ENCODE results near the gene RAB5B. TPM values are rescaled to one million over a fixed set of nuclear protein-coding genes. Genes with fewer than 3 reads are reported as not detected.

The RAB5B gene
- total RNA-seq, 4 donors from 2014 or later, result 75.5 to 84.9 (median 81.8) TPM

DNA sequence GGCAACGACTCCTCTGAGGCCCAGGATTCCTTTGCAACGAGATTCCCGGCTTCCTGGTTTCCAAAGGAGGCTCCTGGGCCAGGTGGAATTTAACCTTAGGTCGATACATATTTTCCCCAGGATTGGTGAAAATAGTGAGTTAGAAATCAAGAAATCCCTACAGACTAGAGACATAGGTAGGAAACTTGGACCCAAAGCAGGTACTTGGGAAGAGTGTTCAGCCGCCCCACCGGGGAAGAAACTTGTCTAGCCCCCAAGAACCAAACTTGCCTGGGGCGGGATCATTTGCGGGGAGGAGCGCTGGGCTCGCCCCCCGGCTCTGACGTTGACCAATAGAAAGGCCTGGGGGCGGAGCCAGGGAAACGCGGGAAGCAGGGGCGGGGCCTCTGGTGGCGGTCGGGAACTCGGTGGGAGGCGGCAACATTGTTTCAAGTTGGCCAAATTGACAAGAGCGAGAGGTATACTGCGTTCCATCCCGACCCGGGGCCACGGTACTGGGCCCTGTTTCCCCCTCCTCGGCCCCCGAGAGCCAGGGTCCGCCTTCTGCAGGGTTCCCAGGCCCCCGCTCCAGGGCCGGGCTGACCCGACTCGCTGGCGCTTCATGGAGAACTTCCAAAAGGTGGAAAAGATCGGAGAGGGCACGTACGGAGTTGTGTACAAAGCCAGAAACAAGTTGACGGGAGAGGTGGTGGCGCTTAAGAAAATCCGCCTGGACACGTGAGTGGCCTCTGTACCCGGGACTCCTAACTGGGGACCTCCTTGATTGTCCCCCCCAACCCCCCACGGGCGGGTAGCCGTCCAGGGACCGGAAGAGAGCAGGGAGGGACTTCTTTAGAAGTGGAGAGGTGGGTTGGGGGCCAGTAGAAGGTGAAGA, 7.2 kb upstream of the RAB5B start, which contains the start of gene CDK2:
Gene CDK2, plus strand, starts transcription at position 423 of the 874 bp plus-strand sequence. Its CDS starts 179 bp downstream, at position 602.
- H3K4me3 ChIP-seq, result peak within 1 kb of the TSS; percentile 73 to 90 (median 81)

DNA sequence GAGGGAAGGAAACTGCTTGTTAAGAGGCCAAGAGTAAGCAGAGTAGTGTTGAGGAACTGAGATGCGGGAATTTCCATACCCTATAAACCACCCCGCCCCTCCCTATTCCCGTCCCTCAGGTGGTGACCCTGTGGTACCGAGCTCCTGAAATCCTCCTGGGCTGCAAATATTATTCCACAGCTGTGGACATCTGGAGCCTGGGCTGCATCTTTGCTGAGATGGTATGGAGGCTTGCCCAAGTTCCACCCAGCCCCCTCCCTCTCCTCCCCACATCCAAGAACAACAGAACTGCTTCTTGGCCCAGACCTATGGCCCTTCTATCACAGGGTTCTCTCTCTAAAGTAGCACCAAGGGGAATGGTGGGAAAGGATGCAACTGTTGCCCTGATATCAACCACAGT, 4.5 kb upstream of the RAB5B start:
- DNase-seq, result no peak
- Histone ChIP-seq H3K4me3 (no peak overlapping the region), H3K4me1 (peaks cover 24 to 27% of the 10 kb centered on the region in 2 donors), H3K27me3 (no peaks in the 10 kb centered on the region), H3K36me3 (peaks cover 0 to 7% of the 10 kb centered on the region in 2 donors), H3K9me3 (no peaks in the 10 kb centered on the region), H3K27ac (no peak overlapping the region)
- ATAC-seq, result no peak
- TF ChIP-seq POLR2A (IDR thresholded peaks at IDR 0.05), result no peak
- TF ChIP-seq, protein P1, sequence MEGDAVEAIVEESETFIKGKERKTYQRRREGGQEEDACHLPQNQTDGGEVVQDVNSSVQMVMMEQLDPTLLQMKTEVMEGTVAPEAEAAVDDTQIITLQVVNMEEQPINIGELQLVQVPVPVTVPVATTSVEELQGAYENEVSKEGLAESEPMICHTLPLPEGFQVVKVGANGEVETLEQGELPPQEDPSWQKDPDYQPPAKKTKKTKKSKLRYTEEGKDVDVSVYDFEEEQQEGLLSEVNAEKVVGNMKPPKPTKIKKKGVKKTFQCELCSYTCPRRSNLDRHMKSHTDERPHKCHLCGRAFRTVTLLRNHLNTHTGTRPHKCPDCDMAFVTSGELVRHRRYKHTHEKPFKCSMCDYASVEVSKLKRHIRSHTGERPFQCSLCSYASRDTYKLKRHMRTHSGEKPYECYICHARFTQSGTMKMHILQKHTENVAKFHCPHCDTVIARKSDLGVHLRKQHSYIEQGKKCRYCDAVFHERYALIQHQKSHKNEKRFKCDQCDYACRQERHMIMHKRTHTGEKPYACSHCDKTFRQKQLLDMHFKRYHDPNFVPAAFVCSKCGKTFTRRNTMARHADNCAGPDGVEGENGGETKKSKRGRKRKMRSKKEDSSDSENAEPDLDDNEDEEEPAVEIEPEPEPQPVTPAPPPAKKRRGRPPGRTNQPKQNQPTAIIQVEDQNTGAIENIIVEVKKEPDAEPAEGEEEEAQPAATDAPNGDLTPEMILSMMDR (IDR thresholded peaks at IDR 0.05 in 4 of 5, conservative IDR thresholded peaks at IDR 0.05 in 1 of 5), result no peak
- intact Hi-C loops (cut with DNase I; ENCODE audit: low total_unique reads) (no loop called here), in situ Hi-C loops (cut with MboI; ENCODE audit: low sequenced_read_pairs in 4 of 4) (no loop called here)

More for the DNA sequence above, 7.2 kb upstream of the RAB5B start, which contains the start of gene CDK2:
- Histone ChIP-seq H3K36me3 (peaks cover 0 to 7% of the 10 kb centered on the region in 2 donors), H3K27me3 (peaks cover 0 to 3% (median 0%) of the 10 kb centered on the region in 3 donors), H3K27ac (peak within 1 kb of the TSS; percentile 78 to 85 (median 80)), H3K4me1 (peaks cover 14 to 15% of the 10 kb centered on the region in 2 donors), H3K9me3 (no peaks in the 10 kb centered on the region)
- intact Hi-C loops (cut with DNase I; ENCODE audit: low total_unique reads), result loop anchor here (1.0 kb wide), 1 partner anchor 40 kb away; no protein-coding TSS in a partner anchor
- in situ Hi-C loops (cut with MboI; ENCODE audit: low sequenced_read_pairs in 4 of 4), result no loop called here
- DNase-seq (peak; percentile 81 to 88), ATAC-seq (peak; percentile 94 to 95)
- TF ChIP-seq POLR2A (IDR thresholded peaks at IDR 0.05), result peak; percentile 69 to 80
- TF ChIP-seq, protein P1 (IDR thresholded peaks at IDR 0.05 in 4 of 5, conservative IDR thresholded peaks at IDR 0.05 in 1 of 5), result no peak

DNA sequence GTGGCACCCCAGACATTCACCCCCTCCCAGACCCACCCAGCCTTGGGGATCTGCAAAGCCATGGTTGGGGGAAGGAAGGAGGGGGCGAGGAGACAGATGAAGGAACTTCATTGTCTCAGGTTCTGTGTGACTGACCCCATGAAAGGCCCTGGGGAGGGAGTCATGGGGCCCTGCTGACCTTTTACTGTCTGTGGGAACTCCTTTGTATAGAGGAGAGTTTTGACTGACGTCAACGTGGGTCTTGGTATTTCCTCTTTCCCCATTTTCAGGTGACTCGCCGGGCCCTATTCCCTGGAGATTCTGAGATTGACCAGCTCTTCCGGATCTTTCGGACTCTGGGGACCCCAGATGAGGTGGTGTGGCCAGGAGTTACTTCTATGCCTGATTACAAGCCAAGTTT, 3.1 kb upstream of the RAB5B start:
- Histone ChIP-seq H3K9me3 (no peaks in the 10 kb centered on the region), H3K4me3 (no peak overlapping the region), H3K4me1 (peaks cover 32 to 39% of the 10 kb centered on the region in 2 donors), H3K27me3 (no peaks in the 10 kb centered on the region), H3K36me3 (peaks cover 0 to 7% of the 10 kb centered on the region in 2 donors), H3K27ac (no peak overlapping the region)
- intact Hi-C loops (cut with DNase I; ENCODE audit: low total_unique reads), result loop anchor here (5.0 kb wide), 1 partner anchor 153 kb away; the partner anchor contains the start of genes ORMDL2 and SARNP
- no peak for DNase-seq
- no peak for TF ChIP-seq POLR2A (IDR thresholded peaks at IDR 0.05)
- TF ChIP-seq, protein P1 (IDR thresholded peaks at IDR 0.05 in 4 of 5, conservative IDR thresholded peaks at IDR 0.05 in 1 of 5), result no peak
- in situ Hi-C loops (cut with MboI; ENCODE audit: low sequenced_read_pairs in 4 of 4), result no loop called here
- ATAC-seq, result no peak

DNA sequence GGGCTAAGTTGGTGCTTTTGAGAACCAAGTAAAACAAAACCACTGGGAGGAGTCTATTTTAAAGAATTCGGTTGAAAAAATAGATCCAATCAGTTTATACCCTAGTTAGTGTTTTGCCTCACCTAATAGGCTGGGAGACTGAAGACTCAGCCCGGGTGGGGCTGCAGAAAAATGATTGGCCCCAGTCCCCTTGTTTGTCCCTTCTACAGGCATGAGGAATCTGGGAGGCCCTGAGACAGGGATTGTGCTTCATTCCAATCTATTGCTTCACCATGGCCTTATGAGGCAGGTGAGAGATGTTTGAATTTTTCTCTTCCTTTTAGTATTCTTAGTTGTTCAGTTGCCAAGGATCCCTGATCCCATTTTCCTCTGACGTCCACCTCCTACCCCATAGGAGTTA, 1.8 kb upstream of the RAB5B start:
- Histone ChIP-seq H3K9me3 (no peaks in the 10 kb centered on the region), H3K27me3 (no peaks in the 10 kb centered on the region), H3K27ac (peak overlapping the region; percentile 93 to 97 (median 94)), H3K4me1 (peaks cover 31 to 39% of the 10 kb centered on the region in 2 donors), H3K4me3 (no peak overlapping the region), H3K36me3 (peaks cover 0 to 12% of the 10 kb centered on the region in 2 donors)
- no peak for TF ChIP-seq POLR2A (IDR thresholded peaks at IDR 0.05)
- TF ChIP-seq, protein P1 (IDR thresholded peaks at IDR 0.05 in 4 of 5, conservative IDR thresholded peaks at IDR 0.05 in 1 of 5), result no peak
- intact Hi-C loops (cut with DNase I; ENCODE audit: low total_unique reads), result loop anchor here (5.0 kb wide), 1 partner anchor 155 kb away; the partner anchor contains the start of genes ORMDL2 and SARNP
- in situ Hi-C loops (cut with MboI; ENCODE audit: low sequenced_read_pairs in 4 of 4), result no loop called here
- DNase-seq (no peak), ATAC-seq (no peak)
